H1 (cell line): ENCODE data around the gene GPX6.

Source experiments
- CBX5 ChIP-seq: fragments of 300-800, 300-1000 bp; sonication (generic); IDR thresholded peaks from 2 replicates; pipeline ENCODE4 v1.7.1; 2016; ENCODE audit warnings: antibody characterized with exemption, low read length, low read depth
- EGR1 ChIP-seq: IDR thresholded peaks from 2 replicates; pipeline ENCODE4 v1.6.1; 2011; ENCODE audit warnings: low read depth, low read length, borderline replicate concordance
- EP300 ChIP-seq, 2 experiments: IDR thresholded peaks; 1 replicate in 1 of 2; 2 replicates in 1 of 2; pipeline ENCODE4 v1.6.1; 2011 to 2012; ENCODE audit warnings: low read depth in 2 of 2, low read length in 2 of 2, mild to moderate bottlenecking in 2 of 2, borderline replicate concordance in 1 of 2, inconsistent platforms in 1 of 2, moderate library complexity in 1 of 2
- GABPA ChIP-seq: IDR thresholded peaks from 2 replicates; pipeline ENCODE4 v1.6.1; 2011; ENCODE audit warnings: mild to moderate bottlenecking, low read length, moderate library complexity, borderline replicate concordance; ENCODE audit not compliant: insufficient read depth
- HDAC6 ChIP-seq: IDR thresholded peaks from one replicate; pipeline ENCODE4 v1.7.1; 2012; ENCODE audit warnings: low read depth, mild to moderate bottlenecking, inconsistent platforms, low read length, moderate library complexity
- JUND ChIP-seq: IDR thresholded peaks from 2 replicates; pipeline ENCODE4 v1.6.1; 2011; ENCODE audit warnings: mild to moderate bottlenecking, improper control_type of control experiment, low read length
- POLR2AphosphoS5 ChIP-seq: IDR thresholded peaks from 2 replicates; pipeline ENCODE4 v1.6.1; 2011; ENCODE audit warnings: low read depth, low read length
- SP2 ChIP-seq: IDR thresholded peaks from 2 replicates; pipeline ENCODE4 v1.6.1; 2012; ENCODE audit warnings: mild to moderate bottlenecking, low read length, inconsistent platforms
- USF2 ChIP-seq: IDR thresholded peaks from 2 replicates; pipeline ENCODE4 v1.6.1; 2011; ENCODE audit warnings: low read length, improper control_type of control experiment
- TF ChIP-seq, protein P1 (sequence below), 3 experiments: IDR thresholded peaks; 1 replicate in 2 of 3; 2 replicates in 1 of 3; pipeline versions ENCODE4 v1.5.1 to v1.6.1; 2011; ENCODE audit warnings: low read length in 3 of 3, mild to moderate bottlenecking in 3 of 3, inconsistent platforms in 2 of 3, low read depth in 1 of 3, moderate library complexity in 1 of 3; ENCODE audit not compliant: insufficient read depth in 1 of 3; ENCODE audit errors: control extremely low read depth in 1 of 3

GRCh38 chr6:28551891-28552666 is 36.5 kb upstream of the GPX6 start:
- TF ChIP-seq JUND (no peak), CBX5 (no peak), EGR1 (no peak), POLR2AphosphoS5 (no peak), USF2 (no peak), EP300 (IDR thresholded peaks at IDR 0.05; ENCODE audit: borderline replicate concordance in 1 of 2, low read depth in 2 of 2, low read length in 2 of 2) (no peak), GABPA (no peak), HDAC6 (no peak), SP2 (no peak)
- TF ChIP-seq, protein P1, sequence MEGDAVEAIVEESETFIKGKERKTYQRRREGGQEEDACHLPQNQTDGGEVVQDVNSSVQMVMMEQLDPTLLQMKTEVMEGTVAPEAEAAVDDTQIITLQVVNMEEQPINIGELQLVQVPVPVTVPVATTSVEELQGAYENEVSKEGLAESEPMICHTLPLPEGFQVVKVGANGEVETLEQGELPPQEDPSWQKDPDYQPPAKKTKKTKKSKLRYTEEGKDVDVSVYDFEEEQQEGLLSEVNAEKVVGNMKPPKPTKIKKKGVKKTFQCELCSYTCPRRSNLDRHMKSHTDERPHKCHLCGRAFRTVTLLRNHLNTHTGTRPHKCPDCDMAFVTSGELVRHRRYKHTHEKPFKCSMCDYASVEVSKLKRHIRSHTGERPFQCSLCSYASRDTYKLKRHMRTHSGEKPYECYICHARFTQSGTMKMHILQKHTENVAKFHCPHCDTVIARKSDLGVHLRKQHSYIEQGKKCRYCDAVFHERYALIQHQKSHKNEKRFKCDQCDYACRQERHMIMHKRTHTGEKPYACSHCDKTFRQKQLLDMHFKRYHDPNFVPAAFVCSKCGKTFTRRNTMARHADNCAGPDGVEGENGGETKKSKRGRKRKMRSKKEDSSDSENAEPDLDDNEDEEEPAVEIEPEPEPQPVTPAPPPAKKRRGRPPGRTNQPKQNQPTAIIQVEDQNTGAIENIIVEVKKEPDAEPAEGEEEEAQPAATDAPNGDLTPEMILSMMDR (IDR thresholded peaks at IDR 0.05; ENCODE audit: control extremely low read depth in 1 of 3, insufficient read depth in 1 of 3, low read depth in 1 of 3, low read length in 3 of 3), result no peak
